ENCODE results near the gene MOB3B.
"Not testable (repeated sequence)": the region's sequence is repeated elsewhere in the genome, so short reads cannot be mapped to it uniquely, and the experiment has no call there.

The MOB3B gene

GRCh38 chr9:27514551-27514950 lies 15.1 kb downstream of the MOB3B start:
- DNase-seq (ENCODE audit: low spot score), result no peak

GRCh38 chr9:27511771-27512170 lies 17.8 kb downstream of the MOB3B start:
- no peak for DNase-seq (ENCODE audit: low spot score)

- DNase-seq (ENCODE audit: low spot score), result no peak
These were observed 18.8 kb downstream of the MOB3B start for GRCh38 chr9:27510780-27511179.

- DNase-seq (ENCODE audit: low spot score), result no peak
These were observed 22.6 kb downstream of the MOB3B start for GRCh38 chr9:27506981-27507380.

GRCh38 chr9:27505744-27506161 lies 23.9 kb downstream of the MOB3B start:
- no peak for DNase-seq (ENCODE audit: low spot score)

GRCh38 chr9:27504259-27504658 lies 25.4 kb downstream of the MOB3B start:
- DNase-seq (ENCODE audit: low spot score), result no peak

GRCh38 chr9:27503623-27504022 lies 26.0 kb downstream of the MOB3B start:
- DNase-seq (ENCODE audit: low spot score), result no peak

GRCh38 chr9:27500902-27501301 lies 28.7 kb downstream of the MOB3B start:
- not testable (repeated sequence) for DNase-seq (ENCODE audit: low spot score)

GRCh38 chr9:27499451-27499850 lies 30.2 kb downstream of the MOB3B start:
- no peak for DNase-seq (ENCODE audit: low spot score)

GRCh38 chr9:27497883-27498417 lies 31.7 kb downstream of the MOB3B start:
- DNase-seq (ENCODE audit: low spot score), result peak; percentile 74

- DNase-seq (ENCODE audit: low spot score), result no peak
These were observed 33.5 kb downstream of the MOB3B start for GRCh38 chr9:27496135-27496504.

GRCh38 chr9:27495480-27496134 lies 34.0 kb downstream of the MOB3B start:
- DNase-seq (ENCODE audit: low spot score), result no peak

- DNase-seq (ENCODE audit: low spot score), result no peak
These were observed 38.5 kb downstream of the MOB3B start for GRCh38 chr9:27491154-27491553.

- DNase-seq (ENCODE audit: low spot score), result no peak
These were observed 40.3 kb downstream of the MOB3B start for GRCh38 chr9:27489087-27489876.

- no peak for DNase-seq (ENCODE audit: low spot score)
These were observed 41.7 kb downstream of the MOB3B start for GRCh38 chr9:27487927-27488326.

GRCh38 chr9:27487128-27487640 lies 42.4 kb downstream of the MOB3B start:
- DNase-seq (ENCODE audit: low spot score), result no peak

- DNase-seq (ENCODE audit: low spot score), result no peak
These were observed 44.5 kb downstream of the MOB3B start for GRCh38 chr9:27485158-27485557.

- peak; percentile 76 for DNase-seq (ENCODE audit: low spot score)
These were observed 46.0 kb downstream of the MOB3B start for GRCh38 chr9:27483576-27483975.

- no peak for DNase-seq (ENCODE audit: low spot score)
These were observed 46.9 kb downstream of the MOB3B start for GRCh38 chr9:27482709-27483108.

- DNase-seq (ENCODE audit: low spot score), result no peak
These were observed 51.3 kb downstream of the MOB3B start for GRCh38 chr9:27478322-27478721.

GRCh38 chr9:27476870-27477515 lies 52.6 kb downstream of the MOB3B start:
- DNase-seq (ENCODE audit: low spot score), result no peak

- no peak for DNase-seq (ENCODE audit: low spot score)
These were observed 54.5 kb downstream of the MOB3B start for GRCh38 chr9:27475057-27475595.

Data from putamen (tissue), 1 donor.